Cardiac fibroblast (primary cell): ENCODE data around the gene CSTPP1.

Source experiments
- DNase-seq, 2 donors: peaks; one replicate each; pipeline versions ENCODE4 v3.0.0 to v3.0.0-alpha.2; 2010; ENCODE audit warnings: low read depth in 2 of 2
- H3K4me3 ChIP-seq, 2 donors: replicated peaks in 1 of 2; 1 replicate in 1 of 2; 2 replicates in 1 of 2; pipeline ENCODE4 v1.5.1; 2011; ENCODE audit warnings: low read depth in 2 of 2, low read length in 2 of 2, mild to moderate bottlenecking in 2 of 2, moderate library complexity in 1 of 2
- CTCF ChIP-seq: IDR thresholded peaks from one replicate; pipeline ENCODE4 v1.5.1; 2011; ENCODE audit warnings: low read depth, mild to moderate bottlenecking, low read length, inconsistent platforms

CSTPP1 gene

GRCh38 chr11:47172740-47173336, 236.3 kb downstream of the CSTPP1 start:
- H3K4me3 ChIP-seq = no peak overlapping the region
- no peak for TF ChIP-seq CTCF
- no peak for DNase-seq

DNA sequence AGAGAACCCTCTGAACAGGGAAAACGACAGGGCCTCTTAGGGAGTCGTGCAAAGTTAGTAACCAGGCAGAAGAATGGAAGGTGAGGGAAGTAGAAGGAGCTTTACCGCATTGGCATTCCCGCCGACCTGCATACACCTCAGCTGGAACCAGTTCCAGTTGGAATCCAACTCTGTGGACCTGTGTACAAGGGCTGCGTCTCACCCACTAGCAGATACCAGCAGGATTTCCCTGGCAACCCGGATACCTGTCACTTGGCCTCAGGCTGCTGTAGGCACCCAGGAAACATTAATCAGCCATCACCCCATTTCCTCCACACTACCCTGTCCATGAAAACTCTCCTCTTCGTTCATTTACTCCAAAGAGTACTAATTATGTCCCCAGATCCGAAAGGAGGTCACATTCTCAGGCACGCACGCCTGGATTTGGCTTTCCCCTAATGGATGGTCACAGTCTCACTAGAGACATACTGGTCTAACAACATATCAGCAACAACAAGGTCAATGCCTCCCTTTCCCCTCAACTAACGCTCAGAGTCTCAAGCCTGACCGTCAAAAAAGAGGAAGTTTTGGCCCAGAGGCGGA, 239.3 kb downstream of the CSTPP1 start:
- no peak for DNase-seq
- H3K4me3 ChIP-seq = peak overlapping the region; percentile 77 to 94
- TF ChIP-seq CTCF = no peak

GRCh38 chr11:47176328-47177228, 240.0 kb downstream of the CSTPP1 start, which contains the start of gene ARFGAP2:
Gene ARFGAP2, minus strand, starts transcription at chr11:47176879. Its CDS starts 26 bp downstream, at chr11:47176853.
- TF ChIP-seq CTCF = no peak
- peak; percentile 95 to 98 for DNase-seq
- peak within 1 kb of the TSS; percentile 77 to 94 for H3K4me3 ChIP-seq

GRCh38 chr11:47177229-47177845, 240.8 kb downstream of the CSTPP1 start:
- H3K4me3 ChIP-seq = peak overlapping the region; percentile 62 to 67
- peak; percentile 63 for TF ChIP-seq CTCF
- peak; percentile 84 to 85 for DNase-seq

DNA sequence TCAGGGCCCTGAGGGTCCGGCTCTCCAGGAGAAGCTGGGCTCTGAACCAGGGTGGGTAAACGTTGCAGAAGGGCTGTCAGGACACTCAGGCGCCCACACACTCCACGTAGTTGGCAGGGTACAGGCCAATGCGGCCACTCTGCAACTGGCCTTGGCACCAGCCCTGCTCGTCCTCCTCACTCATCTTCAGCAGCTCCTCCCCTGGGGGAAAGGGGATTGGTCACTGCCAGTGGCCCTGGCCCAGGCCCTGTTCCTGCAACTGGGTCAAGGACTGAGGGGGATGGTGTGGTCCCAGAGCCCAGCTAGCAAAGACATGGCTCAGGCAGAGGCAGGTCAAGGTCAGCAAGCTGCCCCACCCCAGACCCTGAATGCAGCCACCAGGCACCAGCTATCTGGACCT, 241.3 kb downstream of the CSTPP1 start:
- H3K4me3 ChIP-seq = no peak overlapping the region
- DNase-seq = no peak
- no peak for TF ChIP-seq CTCF

DNA sequence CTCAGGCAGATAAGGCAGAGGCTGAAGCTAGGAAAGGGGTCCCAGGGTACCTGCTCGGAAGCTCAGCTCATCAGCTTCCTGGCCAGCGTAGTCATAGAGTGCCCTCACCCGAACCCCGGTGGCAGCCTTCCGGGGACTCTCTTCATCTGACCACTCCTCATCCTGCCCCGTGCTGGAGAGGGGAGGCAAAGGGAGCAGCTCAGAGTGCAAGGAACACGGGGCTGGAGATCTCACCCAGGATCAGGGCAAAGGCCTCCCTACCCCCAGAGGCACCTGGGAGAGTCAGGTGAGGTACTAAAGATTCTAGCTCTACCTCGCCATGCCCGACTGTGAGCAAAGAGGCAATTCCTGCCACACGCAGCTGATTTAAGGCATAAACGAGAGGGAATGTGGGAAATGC, 241.8 kb downstream of the CSTPP1 start:
- H3K4me3 ChIP-seq = no peak overlapping the region
- no peak for TF ChIP-seq CTCF
- DNase-seq = no peak
